K562 (cell line): ENCODE measurements around the gene ZC3H8.

Source experiments
- NUFIP1 ChIP-seq: fragments of 450-650 bp; IDR thresholded peaks from 2 replicates; pipeline ENCODE4 v1.6.1; 2018; ENCODE audit not compliant: partially characterized antibody
- RCOR1 ChIP-seq, 2 experiments: IDR thresholded peaks; 2 replicates each; pipeline ENCODE4 v1.6.1; 2012; ENCODE audit warnings: low read depth in 2 of 2, low read length in 2 of 2, borderline replicate concordance in 1 of 2, improper control_type of control experiment in 1 of 2
- ZNF316 ChIP-seq: fragments of 450-650 bp; IDR thresholded peaks from 2 replicates; pipeline ENCODE4 v1.6.1; 2016

GRCh38 chr2:112275887-112276773 lies 21.3 kb upstream of the ZC3H8 start:
- TF ChIP-seq NUFIP1 (no peak), RCOR1 (IDR thresholded peaks at IDR 0.05; ENCODE audit: borderline replicate concordance in 1 of 2, low read depth in 2 of 2, low read length in 2 of 2) (no peak), ZNF316 (no peak)
